DMS153 (cell line): ENCODE measurements around the gene SHC3.

Experiments
- DNase-seq: peaks from one replicate; lab custom pipeline; 2025; lab: John Stamatoyannopoulos, UW

Gene SHC3

GRCh38 chr9:89000973-89001916, 177.4 kb downstream of the SHC3 start:
- peak; percentile 72 for DNase-seq

- no peak for DNase-seq
These were observed 178.2 kb downstream of the SHC3 start for GRCh38 chr9:89000371-89000781.

GRCh38 chr9:88998911-88999310, 179.7 kb downstream of the SHC3 start:
- DNase-seq = no peak

- no peak for DNase-seq
These were observed 180.1 kb downstream of the SHC3 start for GRCh38 chr9:88998503-88998902.

GRCh38 chr9:88997646-88998045, 181.0 kb downstream of the SHC3 start:
- DNase-seq = no peak

GRCh38 chr9:88996921-88997235, 181.7 kb downstream of the SHC3 start:
- no peak for DNase-seq

GRCh38 chr9:88996046-88996920, 182.3 kb downstream of the SHC3 start:
- no peak for DNase-seq

- DNase-seq = no peak
These were observed 183.0 kb downstream of the SHC3 start for GRCh38 chr9:88995627-88996026.

- DNase-seq = no peak
These were observed 183.4 kb downstream of the SHC3 start for GRCh38 chr9:88995200-88995577.

- DNase-seq = no peak
These were observed 184.0 kb downstream of the SHC3 start for GRCh38 chr9:88994469-88995199.

GRCh38 chr9:88993871-88994460, 184.7 kb downstream of the SHC3 start:
- DNase-seq = no peak

GRCh38 chr9:88993327-88993726, 185.3 kb downstream of the SHC3 start:
- no peak for DNase-seq

- no peak for DNase-seq
These were observed 186.1 kb downstream of the SHC3 start for GRCh38 chr9:88992556-88992955.

GRCh38 chr9:88991066-88992034, 187.3 kb downstream of the SHC3 start, which contains the start of gene S1PR3:
S1PR3 (plus strand) TSS chr9:88991468; CDS start chr9:89001201, 9,733 bp downstream.
- DNase-seq = peak; percentile 16

GRCh38 chr9:88990729-88991065, 187.9 kb downstream of the SHC3 start:
- DNase-seq = no peak

GRCh38 chr9:88990041-88990728, 188.4 kb downstream of the SHC3 start:
- no peak for DNase-seq

GRCh38 chr9:88988796-88989641, 189.6 kb downstream of the SHC3 start:
- DNase-seq = no peak

GRCh38 chr9:88987661-88988060, 191.0 kb downstream of the SHC3 start:
- no peak for DNase-seq

GRCh38 chr9:88986776-88987175, 191.8 kb downstream of the SHC3 start:
- DNase-seq = no peak
